Retinal pigment epithelial cell (primary cell): ENCODE results near the gene GPR18.

ENCODE experiments used
- DNase-seq: peaks from one replicate; pipeline ENCODE4 v3.0.0-alpha.2; 2010; ENCODE audit warnings: low read depth
- H3K4me3 ChIP-seq: 2 replicates; pipeline ENCODE4 v1.5.1; 2011; ENCODE audit warnings: mild to moderate bottlenecking, low read length, control low read depth, moderate library complexity
- CTCF ChIP-seq: conservative IDR thresholded peaks from 2 replicates; pipeline ENCODE4 v1.5.1; 2011; ENCODE audit warnings: low read depth, low read length, control low read depth, inconsistent platforms

The GPR18 gene

DNA sequence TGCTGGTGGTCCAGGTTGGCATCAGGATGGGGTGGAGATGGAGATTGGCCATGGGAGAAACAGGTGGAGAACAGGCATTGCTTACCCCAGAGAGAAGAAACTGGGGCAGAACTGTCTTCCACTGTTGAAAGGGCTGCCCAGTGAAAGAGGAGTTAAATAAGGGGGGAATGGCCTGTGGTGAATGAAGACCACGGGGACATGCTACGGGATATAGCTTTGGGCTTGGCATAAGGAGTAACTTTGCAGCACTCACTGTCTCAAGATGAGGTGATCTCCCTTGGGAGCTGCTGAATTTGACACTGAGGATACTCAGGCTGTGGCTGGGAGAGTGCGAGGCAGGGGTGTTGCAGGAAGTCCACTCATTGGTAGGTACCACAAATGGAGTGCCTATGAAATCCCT is 10.6 kb upstream of the GPR18 start:
- DNase-seq, result no peak
- no peak overlapping the region for H3K4me3 ChIP-seq
- no peak for TF ChIP-seq CTCF

DNA sequence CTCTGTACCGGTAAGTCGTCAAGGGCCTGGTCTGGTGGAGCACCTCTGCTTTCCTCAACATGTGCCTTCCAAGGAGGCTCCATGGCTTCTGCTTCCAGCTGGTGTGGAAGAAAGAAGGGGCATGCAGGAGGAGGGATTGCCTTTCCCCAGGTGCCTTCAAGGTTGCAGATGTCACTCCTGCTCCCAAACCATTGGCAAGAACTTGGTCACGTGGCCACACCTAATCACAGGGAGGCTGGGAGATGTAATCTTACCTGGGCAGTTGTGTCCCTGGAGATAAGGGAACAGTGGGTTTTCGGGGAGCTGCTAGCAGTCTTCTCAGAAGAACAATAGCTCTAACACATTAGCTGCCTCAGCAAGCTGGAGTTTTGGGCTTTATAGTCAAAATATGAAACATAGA is 9.7 kb upstream of the GPR18 start:
- TF ChIP-seq CTCF, result no peak
- DNase-seq, result no peak
- no peak overlapping the region for H3K4me3 ChIP-seq

GRCh38 chr13:99266827-99267226 is 8.6 kb upstream of the GPR18 start:
- DNase-seq, result no peak
- TF ChIP-seq CTCF, result no peak
- no peak overlapping the region for H3K4me3 ChIP-seq

GRCh38 chr13:99265821-99266426 is 7.7 kb upstream of the GPR18 start:
- peak; percentile 19 for DNase-seq
- no peak overlapping the region for H3K4me3 ChIP-seq
- TF ChIP-seq CTCF, result peak; percentile 70

DNA sequence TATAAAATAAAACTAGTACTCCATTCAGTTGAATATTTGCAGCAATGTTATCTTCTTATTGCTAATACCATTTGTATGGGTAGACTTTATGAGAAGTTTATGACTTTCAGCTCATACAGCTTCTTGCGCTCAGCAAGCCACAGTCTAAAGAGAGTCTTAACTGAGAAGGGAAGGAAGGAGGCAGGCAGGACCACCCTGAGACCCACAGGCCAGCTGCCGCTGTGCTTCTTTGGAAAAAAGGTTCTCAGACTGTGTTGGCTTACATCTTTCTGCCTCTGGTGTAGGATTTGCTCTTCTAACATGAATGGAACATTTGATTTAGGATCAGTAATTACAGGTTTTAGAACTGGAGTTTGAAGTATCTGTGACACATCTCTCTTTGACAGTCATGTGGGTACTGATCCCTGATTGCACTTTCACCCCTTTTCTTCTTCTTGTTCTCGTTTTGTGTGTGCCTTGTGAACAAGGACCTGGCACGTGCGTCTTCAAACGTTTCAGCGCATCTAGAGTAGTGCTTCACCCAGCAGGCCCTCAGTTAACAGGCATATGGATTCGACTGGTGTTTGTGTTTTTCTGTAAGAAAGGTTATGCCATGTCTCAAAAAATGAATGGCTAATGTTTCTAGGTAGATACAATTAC is 7.1 kb upstream of the GPR18 start:
- no peak for TF ChIP-seq CTCF
- DNase-seq, result no peak
- H3K4me3 ChIP-seq, result no peak overlapping the region

DNA sequence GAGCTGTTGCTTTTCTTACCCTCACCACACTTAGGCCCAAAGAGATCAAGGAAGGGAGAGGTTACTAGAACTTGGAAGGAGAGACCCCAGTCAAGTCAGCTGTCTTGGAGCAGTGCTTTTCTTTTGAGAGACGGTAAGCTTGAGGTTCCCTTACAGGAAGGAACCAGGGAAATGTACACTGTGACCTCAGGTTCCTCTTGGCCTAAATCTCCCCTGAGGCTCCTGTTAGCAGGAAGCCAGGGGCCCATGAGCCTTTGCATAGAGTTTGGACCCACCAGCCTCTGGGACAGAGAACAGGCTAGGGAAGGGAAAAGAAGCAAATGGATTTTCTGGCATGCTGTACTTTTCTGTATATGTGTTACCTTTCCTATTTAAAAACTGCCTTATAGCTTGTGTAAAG is 5.9 kb upstream of the GPR18 start:
- H3K4me3 ChIP-seq, result no peak overlapping the region
- no peak for TF ChIP-seq CTCF
- no peak for DNase-seq

- H3K4me3 ChIP-seq, result no peak overlapping the region
- no peak for TF ChIP-seq CTCF
- no peak for DNase-seq
Observed at GRCh38 chr13:99263126-99263785, 5.1 kb upstream of the GPR18 start.
